ENCODE measurements around the gene REXO1. TPM values are rescaled to one million over a fixed set of nuclear protein-coding genes. Genes with fewer than 3 reads are reported as not detected.
"Not testable (repeated sequence)": the region's sequence is repeated elsewhere in the genome, so short reads cannot be mapped to it uniquely, and the experiment has no call there.

Gene REXO1
- total RNA-seq, 1 donor from 2014 or later = 2.4 TPM

DNA sequence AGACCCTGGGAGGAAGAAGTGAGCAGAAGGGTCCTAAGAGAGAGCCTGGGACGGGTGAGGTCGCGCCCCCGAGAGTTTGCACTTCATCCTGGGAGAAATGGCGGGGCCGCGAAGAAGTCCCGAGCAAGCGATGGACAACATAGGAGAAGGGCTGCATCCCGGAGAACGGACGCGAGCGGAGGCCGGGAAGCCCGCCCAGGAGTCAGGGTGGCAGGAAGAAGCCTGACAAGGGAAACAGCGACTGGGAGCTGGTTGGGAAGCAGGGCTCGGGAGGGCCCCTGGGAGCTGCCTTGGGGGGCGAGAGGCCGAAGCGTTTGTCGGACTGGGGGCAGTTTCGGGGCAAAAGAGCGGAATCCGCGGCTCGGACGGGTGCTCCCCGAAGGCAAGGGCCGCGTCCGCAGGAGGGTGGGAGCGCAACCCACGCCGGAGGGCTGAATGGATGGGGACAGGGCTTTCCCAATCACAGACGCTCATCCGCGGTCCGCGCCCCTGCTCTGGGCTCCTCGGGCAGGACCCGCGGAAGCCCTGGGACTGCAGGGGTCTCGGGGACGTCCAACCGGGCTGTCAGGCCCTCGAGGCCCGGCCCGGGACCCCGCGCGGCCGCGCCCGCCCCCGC, 36.5 kb upstream of the REXO1 start:
- TF ChIP-seq, protein P1, sequence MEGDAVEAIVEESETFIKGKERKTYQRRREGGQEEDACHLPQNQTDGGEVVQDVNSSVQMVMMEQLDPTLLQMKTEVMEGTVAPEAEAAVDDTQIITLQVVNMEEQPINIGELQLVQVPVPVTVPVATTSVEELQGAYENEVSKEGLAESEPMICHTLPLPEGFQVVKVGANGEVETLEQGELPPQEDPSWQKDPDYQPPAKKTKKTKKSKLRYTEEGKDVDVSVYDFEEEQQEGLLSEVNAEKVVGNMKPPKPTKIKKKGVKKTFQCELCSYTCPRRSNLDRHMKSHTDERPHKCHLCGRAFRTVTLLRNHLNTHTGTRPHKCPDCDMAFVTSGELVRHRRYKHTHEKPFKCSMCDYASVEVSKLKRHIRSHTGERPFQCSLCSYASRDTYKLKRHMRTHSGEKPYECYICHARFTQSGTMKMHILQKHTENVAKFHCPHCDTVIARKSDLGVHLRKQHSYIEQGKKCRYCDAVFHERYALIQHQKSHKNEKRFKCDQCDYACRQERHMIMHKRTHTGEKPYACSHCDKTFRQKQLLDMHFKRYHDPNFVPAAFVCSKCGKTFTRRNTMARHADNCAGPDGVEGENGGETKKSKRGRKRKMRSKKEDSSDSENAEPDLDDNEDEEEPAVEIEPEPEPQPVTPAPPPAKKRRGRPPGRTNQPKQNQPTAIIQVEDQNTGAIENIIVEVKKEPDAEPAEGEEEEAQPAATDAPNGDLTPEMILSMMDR (IDR thresholded peaks at IDR 0.05; ENCODE audit: insufficient read depth, low read length, severe bottlenecking) = no peak
- Histone ChIP-seq H3K27me3 (ENCODE audit: control insufficient read depth, insufficient read depth, low read length) (no peaks in the 10 kb centered on the region), H3K36me3 (ENCODE audit: control insufficient read depth, insufficient read depth, low read length) (peaks cover 9% of the 10 kb centered on the region), H3K4me3 (ENCODE audit: low read depth, low read length) (peak overlapping the region; percentile 97)
- no peak for DNase-seq (ENCODE audit: low read depth)
- FAIRE-seq = no peak

DNA sequence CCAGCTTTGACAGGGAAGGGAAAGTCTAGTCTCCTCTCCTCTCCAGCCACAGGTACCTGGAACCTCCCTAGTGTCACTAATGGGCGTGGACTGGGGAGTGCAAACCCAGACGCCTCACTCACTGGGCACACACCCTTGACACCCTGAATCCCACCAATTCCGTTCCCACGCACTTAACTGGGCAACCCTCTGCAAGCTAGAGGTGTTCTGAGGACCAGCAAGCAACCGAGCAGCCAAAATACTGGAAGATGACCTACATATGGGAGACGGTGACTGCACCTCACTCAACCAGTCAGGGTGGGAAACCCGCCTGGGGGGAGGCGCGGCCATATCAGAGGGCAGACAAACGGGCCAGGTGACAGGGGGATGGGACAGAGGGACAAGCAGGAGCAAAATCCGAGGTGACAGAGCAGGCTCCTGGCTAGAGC, 36.0 kb upstream of the REXO1 start:
- H3K4me3 ChIP-seq (ENCODE audit: low read depth, low read length) = peak overlapping the region; percentile 97
- FAIRE-seq (no peak), DNase-seq (ENCODE audit: low read depth) (no peak)
- H3K27me3 ChIP-seq (ENCODE audit: control insufficient read depth, insufficient read depth, low read length) = no peaks in the 10 kb centered on the region
- H3K36me3 ChIP-seq (ENCODE audit: control insufficient read depth, insufficient read depth, low read length) = peaks cover 9% of the 10 kb centered on the region
- TF ChIP-seq, protein P1 (IDR thresholded peaks at IDR 0.05; ENCODE audit: insufficient read depth, low read length, severe bottlenecking) = no peak

DNA sequence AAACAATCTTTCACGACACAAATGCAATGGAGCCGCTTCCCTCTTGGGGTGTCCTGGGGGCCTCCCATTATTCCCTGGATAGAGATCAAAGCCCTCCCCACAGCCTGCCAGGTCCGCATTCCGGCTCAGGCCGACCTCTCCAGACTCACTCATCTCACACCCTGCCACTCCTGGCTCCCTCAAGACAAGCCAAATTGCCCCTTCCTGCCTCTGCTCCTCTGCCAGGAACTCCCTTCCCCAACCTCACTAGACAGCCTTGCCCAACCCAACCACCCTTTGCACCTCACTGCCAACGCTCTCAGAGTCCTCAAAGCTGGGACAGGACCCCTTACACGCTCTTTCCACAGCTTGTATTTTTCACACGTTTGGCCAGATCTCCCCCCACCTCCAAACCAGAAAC, 35.5 kb upstream of the REXO1 start:
- FAIRE-seq (no peak), DNase-seq (ENCODE audit: low read depth) (no peak)
- TF ChIP-seq, protein P1 (IDR thresholded peaks at IDR 0.05; ENCODE audit: insufficient read depth, low read length, severe bottlenecking) = no peak
- H3K36me3 ChIP-seq (ENCODE audit: control insufficient read depth, insufficient read depth, low read length) = peaks cover 9% of the 10 kb centered on the region
- peak overlapping the region; percentile 97 for H3K4me3 ChIP-seq (ENCODE audit: low read depth, low read length)
- no peaks in the 10 kb centered on the region for H3K27me3 ChIP-seq (ENCODE audit: control insufficient read depth, insufficient read depth, low read length)

DNA sequence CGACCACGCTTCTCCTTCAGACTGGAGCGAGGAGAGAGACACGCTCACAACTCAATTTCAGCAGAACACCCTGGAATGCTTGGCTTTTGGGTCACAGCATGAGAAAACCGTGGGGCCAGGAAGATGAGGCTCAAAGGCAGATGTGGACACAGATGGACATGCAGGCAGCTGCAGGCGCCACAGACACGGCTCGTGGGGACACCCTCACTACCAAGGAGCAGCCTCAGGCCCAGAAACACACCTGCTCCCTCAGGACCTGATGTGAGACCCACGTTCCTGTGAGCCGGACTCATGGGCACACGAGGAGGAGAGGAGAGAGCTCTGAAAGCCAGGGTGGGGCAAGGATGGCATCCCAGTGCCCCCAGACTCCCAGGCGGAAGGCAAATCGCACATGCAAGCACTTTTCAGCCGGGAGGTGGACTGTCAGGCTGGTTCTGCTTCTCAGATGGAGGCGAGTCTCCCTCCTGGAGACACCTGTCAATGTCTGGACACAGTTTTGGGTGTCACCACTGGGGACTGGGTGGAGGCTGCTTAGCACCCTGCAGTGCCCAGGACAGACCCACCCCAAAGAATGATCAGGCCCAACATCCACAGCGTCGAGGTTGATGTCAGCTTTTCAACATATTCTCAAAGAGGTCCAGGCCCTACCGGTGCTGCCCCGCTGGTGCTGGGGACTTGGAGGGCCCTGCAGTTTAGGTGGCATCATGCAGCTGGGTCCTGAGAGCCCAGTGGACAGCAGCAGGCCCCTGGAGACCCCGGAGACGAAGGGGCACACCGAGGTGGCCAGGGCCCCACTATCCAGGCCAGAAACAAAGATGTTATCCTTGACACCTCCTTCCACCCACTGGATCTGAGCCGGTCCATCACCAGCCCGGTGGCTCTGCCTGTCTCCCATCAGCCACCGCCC, 34.8 kb upstream of the REXO1 start:
- Histone ChIP-seq H3K4me3 (ENCODE audit: low read depth, low read length) (no peak overlapping the region), H3K36me3 (ENCODE audit: control insufficient read depth, insufficient read depth, low read length) (peaks cover 9% of the 10 kb centered on the region), H3K27me3 (ENCODE audit: control insufficient read depth, insufficient read depth, low read length) (no peaks in the 10 kb centered on the region)
- TF ChIP-seq, protein P1 (IDR thresholded peaks at IDR 0.05; ENCODE audit: insufficient read depth, low read length, severe bottlenecking) = no peak
- FAIRE-seq (peak; percentile 43), DNase-seq (ENCODE audit: low read depth) (no peak)

GRCh38 chr19:1882089-1882785, 34.0 kb upstream of the REXO1 start:
- Histone ChIP-seq H3K27me3 (ENCODE audit: control insufficient read depth, insufficient read depth, low read length) (no peaks in the 10 kb centered on the region), H3K36me3 (ENCODE audit: control insufficient read depth, insufficient read depth, low read length) (peaks cover 9% of the 10 kb centered on the region), H3K4me3 (ENCODE audit: low read depth, low read length) (no peak overlapping the region)
- DNase-seq (ENCODE audit: low read depth) (no peak), FAIRE-seq (peak; percentile 84)
- TF ChIP-seq, protein P1 (IDR thresholded peaks at IDR 0.05; ENCODE audit: insufficient read depth, low read length, severe bottlenecking) = no peak

DNA sequence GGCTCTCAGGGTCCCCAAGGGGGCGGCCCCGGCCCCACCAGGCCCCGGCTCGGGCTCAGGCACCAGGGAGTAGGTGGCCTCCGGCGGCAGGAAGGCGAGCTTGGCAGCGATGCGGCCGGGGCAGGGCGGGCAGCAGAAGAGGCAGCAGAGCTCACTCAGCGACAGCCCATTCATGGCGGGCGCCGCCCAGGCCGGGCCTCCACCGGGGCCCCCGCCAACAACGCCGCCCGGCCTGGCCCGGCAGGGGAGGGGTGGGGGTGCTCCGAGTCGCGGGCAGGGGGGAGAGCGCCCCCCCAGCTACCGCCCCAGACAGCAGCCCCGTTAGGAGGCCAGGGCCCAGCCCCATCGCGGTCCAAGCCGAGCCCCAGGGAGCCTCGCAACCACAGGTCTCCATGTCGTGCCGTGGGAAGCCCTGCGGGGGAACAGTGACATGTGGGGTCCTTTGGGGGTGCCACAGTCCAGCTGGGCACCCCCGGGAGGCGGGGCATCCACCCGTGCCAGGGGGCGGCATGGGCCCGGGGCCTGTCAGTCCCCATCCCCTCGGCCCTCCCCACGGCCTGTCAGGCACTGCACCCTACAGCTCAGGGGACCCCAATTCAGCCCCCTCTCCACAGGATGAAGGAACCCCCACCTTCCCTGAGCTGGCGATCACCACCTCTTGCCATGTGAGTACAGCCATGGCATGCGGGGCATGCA, 33.3 kb upstream of the REXO1 start:
- not testable (repeated sequence) for H3K4me3 ChIP-seq (ENCODE audit: low read depth, low read length); FAIRE-seq

More for the DNA sequence above, 33.3 kb upstream of the REXO1 start:
- H3K27me3 ChIP-seq (ENCODE audit: control insufficient read depth, insufficient read depth, low read length); DNase-seq (ENCODE audit: low read depth); H3K36me3 ChIP-seq (ENCODE audit: control insufficient read depth, insufficient read depth, low read length): not testable (repeated sequence)

All from bronchial epithelial cell (primary cell).